ENCODE results near the gene SPO11. TPM values are rescaled to one million over a fixed set of nuclear protein-coding genes. Genes with fewer than 3 reads are reported as not detected.
A peak's percentile ranks its signal among the peaks of the same experiment; 100 is the strongest.

Gene SPO11
- total and polyA plus RNA-seq, 7 donors, result not detected

DNA sequence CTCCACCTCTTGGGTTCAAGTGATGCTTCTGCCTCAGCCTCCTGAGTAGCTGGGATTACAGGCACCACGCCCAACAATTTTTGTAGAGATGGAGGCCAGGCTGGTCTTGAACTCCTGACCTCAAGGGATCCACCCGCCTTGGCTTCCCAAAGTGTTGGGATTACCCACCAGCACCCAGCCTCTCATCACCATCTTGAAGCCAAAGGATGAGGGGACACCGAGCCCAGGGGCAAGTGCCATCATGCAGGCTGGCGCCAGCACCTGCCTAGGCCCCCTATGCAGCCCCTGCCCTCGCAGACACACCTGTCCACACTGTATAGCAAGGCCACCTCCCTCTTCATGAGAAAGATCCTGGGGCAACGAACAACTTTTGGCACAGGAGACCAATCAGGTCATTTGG lies 56.3 kb downstream of the SPO11 start:
- WGBS, 3 donors, result 93 to 98% (median 93%) methylated on average over 6 of the region's 6 CpGs
- Histone ChIP-seq H3K4me1 (peaks cover 15% of the 10 kb centered on the region), H3K9me3 (no peaks in the 10 kb centered on the region), H3K27ac (no peak overlapping the region), H3K36me3 (ENCODE audit: insufficient read depth in 1 of 2, low read depth in 1 of 2) (peaks cover 0 to 4% of the 10 kb centered on the region in 2 donors), H3K27me3 (ENCODE audit: insufficient read depth in 3 of 3, low read length in 2 of 3) (no peaks in the 10 kb centered on the region), H3K4me3 (no peak overlapping the region)
- intact Hi-C loops (cut with DNase I), result loop anchor here in 1 of 2 donors (2.0 to 5.0 kb wide), 2 partner anchors 91 to 207 kb away; no protein-coding TSS in a partner anchor
- DNase-seq (peak in 1 of 2 donors; percentile 19), ATAC-seq (no peak)
- TF ChIP-seq, protein P1, sequence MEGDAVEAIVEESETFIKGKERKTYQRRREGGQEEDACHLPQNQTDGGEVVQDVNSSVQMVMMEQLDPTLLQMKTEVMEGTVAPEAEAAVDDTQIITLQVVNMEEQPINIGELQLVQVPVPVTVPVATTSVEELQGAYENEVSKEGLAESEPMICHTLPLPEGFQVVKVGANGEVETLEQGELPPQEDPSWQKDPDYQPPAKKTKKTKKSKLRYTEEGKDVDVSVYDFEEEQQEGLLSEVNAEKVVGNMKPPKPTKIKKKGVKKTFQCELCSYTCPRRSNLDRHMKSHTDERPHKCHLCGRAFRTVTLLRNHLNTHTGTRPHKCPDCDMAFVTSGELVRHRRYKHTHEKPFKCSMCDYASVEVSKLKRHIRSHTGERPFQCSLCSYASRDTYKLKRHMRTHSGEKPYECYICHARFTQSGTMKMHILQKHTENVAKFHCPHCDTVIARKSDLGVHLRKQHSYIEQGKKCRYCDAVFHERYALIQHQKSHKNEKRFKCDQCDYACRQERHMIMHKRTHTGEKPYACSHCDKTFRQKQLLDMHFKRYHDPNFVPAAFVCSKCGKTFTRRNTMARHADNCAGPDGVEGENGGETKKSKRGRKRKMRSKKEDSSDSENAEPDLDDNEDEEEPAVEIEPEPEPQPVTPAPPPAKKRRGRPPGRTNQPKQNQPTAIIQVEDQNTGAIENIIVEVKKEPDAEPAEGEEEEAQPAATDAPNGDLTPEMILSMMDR (IDR thresholded peaks at IDR 0.05), result no peak

DNA sequence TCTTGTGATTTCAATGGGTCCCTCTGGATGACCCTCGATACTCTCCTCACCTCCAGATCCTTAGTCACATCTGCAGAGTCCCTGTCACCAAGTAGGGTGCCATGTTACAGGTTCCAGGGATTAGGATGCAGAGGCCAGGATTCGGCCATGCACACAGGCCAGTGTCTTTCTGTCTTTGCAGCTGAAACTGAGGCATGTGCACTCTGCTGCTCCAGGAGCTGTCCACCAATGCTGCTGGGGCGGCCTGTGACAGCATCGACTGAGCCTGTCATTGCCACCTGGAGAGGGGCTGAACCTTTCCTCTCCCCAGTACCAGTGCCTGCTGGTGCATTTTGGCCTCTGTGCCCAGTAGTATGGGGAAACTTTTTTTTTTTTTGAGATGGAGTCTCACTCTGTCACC lies 57.2 kb downstream of the SPO11 start:
- no peak for ATAC-seq
- peaks cover 15% of the 10 kb centered on the region for H3K4me1 ChIP-seq
- no peaks in the 10 kb centered on the region for H3K9me3 ChIP-seq
- 94 to 95% (median 95%) methylated on average over 4 of the region's 4 CpGs for whole genome bisulfite sequencing, 3 donors
- H3K4me3 ChIP-seq, result no peak overlapping the region
- intact Hi-C loops (cut with DNase I), result loop anchor here in 1 of 2 donors (5.0 kb wide), 1 partner anchor 91 kb away; no protein-coding TSS in a partner anchor
- H3K36me3 ChIP-seq (ENCODE audit: insufficient read depth in 1 of 2, low read depth in 1 of 2), result peaks cover 0 to 4% of the 10 kb centered on the region in 2 donors
- H3K27me3 ChIP-seq (ENCODE audit: insufficient read depth in 3 of 3, low read length in 2 of 3), result no peaks in the 10 kb centered on the region
- TF ChIP-seq, protein P1 (IDR thresholded peaks at IDR 0.05), result no peak
- H3K27ac ChIP-seq, result no peak overlapping the region
- peak in 1 of 2 donors; percentile 32 for DNase-seq

- WGBS, 3 donors, result 84 to 94% (median 92%) methylated on average over 8 of the region's 8 CpGs
- no peak overlapping the region for H3K27ac ChIP-seq
- TF ChIP-seq, protein P1 (IDR thresholded peaks at IDR 0.05), result no peak
- no peak for ATAC-seq
- no peaks in the 10 kb centered on the region for H3K27me3 ChIP-seq (ENCODE audit: insufficient read depth in 3 of 3, low read length in 2 of 3)
- no peaks in the 10 kb centered on the region for H3K9me3 ChIP-seq
- intact Hi-C loops (cut with DNase I), result loop anchor here in 1 of 2 donors (5.0 kb wide), 1 partner anchor 90 kb away; no protein-coding TSS in a partner anchor
- H3K4me3 ChIP-seq, result no peak overlapping the region
- peaks cover 15% of the 10 kb centered on the region for H3K4me1 ChIP-seq
- DNase-seq, result peak in 1 of 2 donors; percentile 34
- H3K36me3 ChIP-seq (ENCODE audit: insufficient read depth in 1 of 2, low read depth in 1 of 2), result peaks cover 0 to 7% of the 10 kb centered on the region in 2 donors
Observed at GRCh38 chr20:57387463-57387862, 57.9 kb downstream of the SPO11 start.

DNA sequence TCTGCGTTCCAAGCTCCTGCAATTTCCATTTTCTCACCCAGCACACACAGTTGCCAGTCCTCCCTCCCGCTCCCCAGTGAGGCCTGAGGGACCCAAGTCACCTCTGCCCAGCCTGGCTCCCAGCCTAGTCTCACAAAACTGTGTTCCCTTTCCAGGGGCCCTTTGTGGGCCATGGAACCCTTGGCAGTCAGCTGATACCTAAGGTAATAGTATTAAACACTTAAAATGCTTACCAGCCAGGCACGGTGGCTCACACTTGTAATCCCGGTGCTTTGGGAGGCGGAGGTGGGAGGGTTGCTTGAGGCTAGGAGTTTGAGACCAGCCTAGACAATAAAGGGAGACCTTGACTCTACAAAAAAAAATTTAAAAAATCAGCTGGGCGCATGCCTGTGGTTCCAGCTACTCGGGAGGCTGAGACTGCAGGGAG lies 58.4 kb downstream of the SPO11 start:
- H3K4me1 ChIP-seq, result peaks cover 19% of the 10 kb centered on the region
- TF ChIP-seq, protein P1 (IDR thresholded peaks at IDR 0.05), result no peak
- ATAC-seq (no peak), DNase-seq (peak in 1 of 2 donors; percentile 36)
- H3K27ac ChIP-seq, result no peak overlapping the region
- H3K4me3 ChIP-seq, result no peak overlapping the region
- H3K9me3 ChIP-seq, result no peaks in the 10 kb centered on the region
- peaks cover 0 to 12% of the 10 kb centered on the region in 2 donors for H3K36me3 ChIP-seq (ENCODE audit: insufficient read depth in 1 of 2, low read depth in 1 of 2)
- H3K27me3 ChIP-seq (ENCODE audit: insufficient read depth in 3 of 3, low read length in 2 of 3), result no peaks in the 10 kb centered on the region
- intact Hi-C loops (cut with DNase I), result loop anchor here in 1 of 2 donors (5.0 kb wide), 1 partner anchor 89 kb away; no protein-coding TSS in a partner anchor
- 82 to 90% (median 83%) methylated on average over 7 of the region's 7 CpGs for WGBS, 3 donors

Data from psoas muscle (tissue), 8 donors.